ENCODE data around the gene CDKN2C. TPM values are rescaled to one million over a fixed set of nuclear protein-coding genes. Genes with fewer than 3 reads are reported as not detected.

CDKN2C gene
- polyA plus RNA-seq, 1 donor from 2014 or later = 0.25 TPM

GRCh38 chr1:50973875-50974617 lies 4.0 kb downstream of the CDKN2C start:
- Histone ChIP-seq H3F3A (ENCODE audit: insufficient read depth, low read length, poor library complexity, severe bottlenecking) (no peaks in the 10 kb centered on the region), H3K9me3 (ENCODE audit: low read length) (no peaks in the 10 kb centered on the region), H3K79me2 (replicated peaks; ENCODE audit: insufficient read depth, low read length) (no peaks in the 10 kb centered on the region), H3K27ac (ENCODE audit: low read length) (no peak overlapping the region), H3K4me2 (ENCODE audit: low read length) (no peak overlapping the region), H3K27me3 (ENCODE audit: insufficient read depth, low read depth, low read length) (peaks cover 99% of the 10 kb centered on the region), H4K20me1 (ENCODE audit: insufficient read depth) (no peaks in the 10 kb centered on the region), H3K9me2 (ENCODE audit: insufficient read depth, low read length) (no peaks in the 10 kb centered on the region), H3K36me3 (ENCODE audit: insufficient read depth, low read length) (no peaks in the 10 kb centered on the region), H3K4me3 (ENCODE audit: low read length) (no peak overlapping the region), H3K9ac (ENCODE audit: low read length) (no peak overlapping the region), H2AFZ (ENCODE audit: low read depth, low read length) (no peak overlapping the region)
- no peak for TF ChIP-seq RAD21 (conservative IDR thresholded peaks at IDR 0.05)
- TF ChIP-seq REST (IDR thresholded peaks at IDR 0.05; ENCODE audit: borderline replicate concordance) = no peak
- no peak for TF ChIP-seq CTCF (IDR thresholded peaks at IDR 0.05; ENCODE audit: poor library complexity, severe bottlenecking)
- no peak for TF ChIP-seq EP300 (conservative IDR thresholded peaks at IDR 0.05; ENCODE audit: poor library complexity, severe bottlenecking)
- no peak for TF ChIP-seq POLR2AphosphoS5 (IDR thresholded peaks at IDR 0.05)
- TF ChIP-seq TAF1 (IDR thresholded peaks at IDR 0.05; ENCODE audit: low read depth) = no peak
- no peak for TF ChIP-seq EZH2 (IDR thresholded peaks at IDR 0.05; ENCODE audit: borderline replicate concordance, insufficient read depth, low read length, poor library complexity, severe bottlenecking)
- TF ChIP-seq MXI1 (conservative IDR thresholded peaks at IDR 0.05; ENCODE audit: poor library complexity, severe bottlenecking) = no peak
- TF ChIP-seq SMC3 (conservative IDR thresholded peaks at IDR 0.05; ENCODE audit: poor library complexity) = no peak

- Histone ChIP-seq H3K27me3 (ENCODE audit: insufficient read depth, low read depth, low read length) (peaks cover 99% of the 10 kb centered on the region), H3K79me2 (replicated peaks; ENCODE audit: insufficient read depth, low read length) (no peaks in the 10 kb centered on the region), H3K36me3 (ENCODE audit: insufficient read depth, low read length) (no peaks in the 10 kb centered on the region), H3K4me2 (ENCODE audit: low read length) (no peak overlapping the region), H3K9ac (ENCODE audit: low read length) (no peak overlapping the region), H3F3A (ENCODE audit: insufficient read depth, low read length, poor library complexity, severe bottlenecking) (no peaks in the 10 kb centered on the region), H3K27ac (ENCODE audit: low read length) (no peak overlapping the region), H4K20me1 (ENCODE audit: insufficient read depth) (no peaks in the 10 kb centered on the region), H3K9me3 (ENCODE audit: low read length) (no peaks in the 10 kb centered on the region), H2AFZ (ENCODE audit: low read depth, low read length) (no peak overlapping the region), H3K9me2 (ENCODE audit: insufficient read depth, low read length) (no peaks in the 10 kb centered on the region), H3K4me3 (ENCODE audit: low read length) (no peak overlapping the region)
- TF ChIP-seq MXI1 (conservative IDR thresholded peaks at IDR 0.05; ENCODE audit: poor library complexity, severe bottlenecking) = no peak
Measured at GRCh38 chr1:50974618-50974935, 4.5 kb downstream of the CDKN2C start.
